ENCODE measurements around the gene UQCRH. TPM values are rescaled to one million over a fixed set of nuclear protein-coding genes. Genes with fewer than 3 reads are reported as not detected.

UQCRH gene
- polyA plus RNA-seq, 1 experiment = 757 TPM

- no peak overlapping the region for H3K27ac ChIP-seq (ENCODE audit: low read depth, low read length)
- TF ChIP-seq CTCF (IDR thresholded peaks at IDR 0.05; ENCODE audit: low read depth, low read length) = no peak
- no peaks in the 10 kb centered on the region for H3K9me3 ChIP-seq (ENCODE audit: control insufficient read depth, insufficient read depth, low read length)
- no peak for DNase-seq (ENCODE audit: low read depth, low spot score)
- ChIA-PET CTCF (no interaction called here), POLR2A (no interaction called here)
- no peaks in the 10 kb centered on the region for H3K27me3 ChIP-seq (ENCODE audit: control insufficient read depth, insufficient read depth, low read length)
- H3K4me3 ChIP-seq (ENCODE audit: low read depth, low read length) = no peak overlapping the region
Measured at GRCh38 chr1:46268578-46268977, 34.9 kb upstream of the UQCRH start.

DNA sequence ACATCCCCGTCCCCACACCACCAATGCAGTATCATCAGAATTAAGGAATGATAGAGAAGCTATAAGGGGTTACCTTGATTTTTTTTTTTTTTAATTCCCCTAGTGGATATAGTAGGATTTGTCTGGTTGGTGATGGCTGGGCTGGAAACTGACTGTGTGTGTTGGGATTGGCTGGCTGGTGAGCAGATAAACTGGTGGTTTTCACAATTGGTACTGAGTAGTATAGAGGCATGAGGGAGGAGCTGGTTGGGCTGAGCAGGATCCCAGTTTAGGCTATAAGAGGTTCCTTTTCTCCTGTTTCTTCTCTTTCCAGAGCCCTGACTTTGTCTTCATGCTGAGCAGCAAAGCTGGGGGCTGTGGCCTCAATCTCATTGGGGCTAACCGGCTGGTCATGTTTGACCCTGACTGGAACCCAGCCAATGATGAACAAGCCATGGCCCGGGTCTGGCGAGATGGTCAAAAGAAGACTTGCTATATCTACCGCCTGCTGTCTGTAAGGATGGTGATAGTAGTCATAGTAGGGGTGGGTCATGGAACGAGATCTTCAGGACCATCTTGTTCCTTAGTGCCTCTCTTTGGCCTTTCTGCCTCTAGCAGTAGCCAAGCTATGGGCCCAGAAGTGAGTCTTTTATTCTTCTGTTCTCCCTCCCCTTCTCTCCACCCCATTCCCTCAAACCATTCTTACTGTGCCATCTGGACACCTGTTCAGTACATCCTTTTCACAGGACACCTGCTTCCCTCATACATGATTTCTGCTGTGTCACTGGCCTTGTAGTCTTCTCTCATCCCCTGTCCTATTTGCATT is 29.1 kb upstream of the UQCRH start:
- CTCF ChIA-PET = interaction anchor here (0.9 to 2.3 kb wide), 2 partner anchors 51 to 73 kb away, joined by 3 to 8 read pairs; no protein-coding TSS in a partner anchor
- Histone ChIP-seq H3K9me3 (ENCODE audit: control insufficient read depth, insufficient read depth, low read length) (no peaks in the 10 kb centered on the region), H3K27me3 (ENCODE audit: control insufficient read depth, insufficient read depth, low read length) (no peaks in the 10 kb centered on the region), H3K27ac (ENCODE audit: low read depth, low read length) (no peak overlapping the region), H3K4me3 (ENCODE audit: low read depth, low read length) (no peak overlapping the region)
- POLR2A ChIA-PET = interaction anchor here (0.6 kb wide), 1 partner anchor 29 kb away, joined by 4 read pairs; no protein-coding TSS in a partner anchor
- no peak for TF ChIP-seq CTCF (IDR thresholded peaks at IDR 0.05; ENCODE audit: low read depth, low read length)
- DNase-seq (ENCODE audit: low read depth, low spot score) = no peak

DNA sequence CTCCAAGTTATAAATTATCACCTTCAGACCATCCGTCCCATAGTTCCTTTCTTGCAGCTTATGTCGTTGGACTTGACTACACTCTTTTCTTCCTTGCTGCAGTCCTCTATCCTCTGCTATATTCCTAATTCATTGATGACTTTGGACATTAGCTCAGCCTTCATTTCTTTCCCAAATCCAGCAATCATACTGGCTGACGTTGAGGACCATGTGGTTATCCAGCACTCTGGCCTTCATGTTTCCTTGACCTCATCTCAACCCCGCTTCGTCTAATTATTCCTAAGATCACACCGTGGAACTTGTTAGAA is 28.5 kb upstream of the UQCRH start:
- H3K4me3 ChIP-seq (ENCODE audit: low read depth, low read length) = no peak overlapping the region
- POLR2A ChIA-PET = no interaction called here
- CTCF ChIA-PET = interaction anchor here (0.9 kb wide), 1 partner anchor 73 kb away, joined by 3 read pairs; no protein-coding TSS in a partner anchor

GRCh38 chr1:46277658-46278373 is 25.7 kb upstream of the UQCRH start:
- POLR2A ChIA-PET = interaction anchor here (0.5 to 1.2 kb wide), 2 partner anchors 13 to 25 kb away, joined by 3 to 7 read pairs; partner anchors contain the start of genes LRRC41 and UQCRH
- CTCF ChIA-PET = interaction anchor here (0.7 kb wide), 1 partner anchor 31 kb away, joined by 3 read pairs; no protein-coding TSS in a partner anchor
- H3K9me3 ChIP-seq (ENCODE audit: control insufficient read depth, insufficient read depth, low read length) = no peaks in the 10 kb centered on the region
- H3K27me3 ChIP-seq (ENCODE audit: control insufficient read depth, insufficient read depth, low read length) = no peaks in the 10 kb centered on the region
- H3K4me3 ChIP-seq (ENCODE audit: low read depth, low read length) = no peak overlapping the region
- DNase-seq (ENCODE audit: low read depth, low spot score) = no peak
- TF ChIP-seq CTCF (IDR thresholded peaks at IDR 0.05; ENCODE audit: low read depth, low read length) = no peak
- H3K27ac ChIP-seq (ENCODE audit: low read depth, low read length) = no peak overlapping the region

More for the DNA sequence above, 28.5 kb upstream of the UQCRH start:
- H3K9me3 ChIP-seq (ENCODE audit: control insufficient read depth, insufficient read depth, low read length) = no peaks in the 10 kb centered on the region
- no peak overlapping the region for H3K27ac ChIP-seq (ENCODE audit: low read depth, low read length)
- TF ChIP-seq CTCF (IDR thresholded peaks at IDR 0.05; ENCODE audit: low read depth, low read length) = no peak
- no peaks in the 10 kb centered on the region for H3K27me3 ChIP-seq (ENCODE audit: control insufficient read depth, insufficient read depth, low read length)
- DNase-seq (ENCODE audit: low read depth, low spot score) = no peak

- TF ChIP-seq CTCF (IDR thresholded peaks at IDR 0.05; ENCODE audit: low read depth, low read length) = no peak
- H3K4me3 ChIP-seq (ENCODE audit: low read depth, low read length) = no peak overlapping the region
- H3K27me3 ChIP-seq (ENCODE audit: control insufficient read depth, insufficient read depth, low read length) = no peaks in the 10 kb centered on the region
- DNase-seq (ENCODE audit: low read depth, low spot score) = no peak
- ChIA-PET POLR2A (no interaction called here), CTCF (no interaction called here)
- no peaks in the 10 kb centered on the region for H3K9me3 ChIP-seq (ENCODE audit: control insufficient read depth, insufficient read depth, low read length)
- H3K27ac ChIP-seq (ENCODE audit: low read depth, low read length) = no peak overlapping the region
Measured at GRCh38 chr1:46278807-46279206, 24.7 kb upstream of the UQCRH start.

Data from AG04450 (cell line).